Pancreas (tissue), 10 donors: ENCODE measurements around the gene TPST1. TPM values are rescaled to one million over a fixed set of nuclear protein-coding genes. Genes with fewer than 3 reads are reported as not detected.

Source experiments
- ATAC-seq, 4 donors: fragments of 200-7000 bp; cut with Tn5 transposase; one replicate each; pipeline versions ENCODE4 v1.8.0 to v1.9.1; 2020; ENCODE audit warnings: mild to moderate bottlenecking in 4 of 4, moderate library complexity in 4 of 4
- DNase-seq, 6 donors: peaks; one replicate each; pipeline ENCODE4 v3.0.0-alpha.2; 2020
- FAIRE-seq: peaks from 2 replicates; lab custom pipeline; 2012; peaks lifted over from hg19 to GRCh38; lab: Jason Lieb, UNC
- H3K27ac ChIP-seq, 4 donors: fragments of 200-600 bp; sonication (generic); 1 replicate in 3 of 4; 2 replicates in 1 of 4; pipeline versions ENCODE4 v1.5.0 to v1.8.0; 2020
- H3K27me3 ChIP-seq, 4 donors: fragments of 200-600 bp; one replicate each; pipeline ENCODE4 v1.8.0; 2021
- H3K36me3 ChIP-seq, 3 donors: fragments of 200-600 bp; sonication (generic) in 1 of 3; one replicate each; pipeline versions ENCODE4 v1.5.0 to v1.8.0; 2020 to 2021
- H3K4me1 ChIP-seq, 3 donors: fragments of 200-600 bp; one replicate each; pipeline ENCODE4 v1.8.0; 2021
- H3K4me3 ChIP-seq, 4 donors: fragments of 200-600 bp; sonication (generic) in 2 of 4; one replicate each; pipeline versions ENCODE4 v1.5.0 to v1.8.0; 2020 to 2021
- H3K9me3 ChIP-seq, 4 donors: fragments of 200-600 bp; one replicate each; pipeline ENCODE4 v1.8.0; 2021
- CTCF ChIP-seq, 4 donors: fragments of 200-600 bp; sonication (generic) in 3 of 4; IDR thresholded peaks; one replicate each; pipeline versions ENCODE4 v1.5.0 to v1.8.0; 2021; ENCODE audit warnings: antibody characterized with exemption in 4 of 4
- WGBS, 2 donors: extraction: QIAGEN DNeasy Blood & Tissue Kit; methylation state at CpG; one replicate each; pipeline ENCODE4 v1.1.7; 2013; 5-methylcytosine and 5-hydroxymethylcytosine counted together
- intact Hi-C, 3 donors: fragments of 100-400 bp; cut with DNase I; formaldehyde crosslinking; loops; one replicate each; pipeline versions ENCODE4 v1.11.1 to v1.14.2; 2022
- polyA plus RNA-seq, 2 donors: library from polyadenylated mRNA; stranded (reverse); fragments of 200-250 nt; gene quantifications; one replicate each; pipeline ENCODE4 v1.2.3, GENCODE V29; 2013
- total RNA-seq, 6 donors: library from RNA; stranded (reverse); fragmentation: NEBNext Ultra II Directional in 4 of 6; extraction: Animal tissue kit (Norgen Biotek cat#: 25700) in 4 of 6; gene quantifications; one replicate each; pipeline versions ENCODE4 v1.2.1 to v1.2.4, GENCODE V29; 2021 to 2023
- donor health status: healthy with polysubstance abuse.
- donor health status: DM: no; HTN: no; CAD: no; lungs with moderate emphysema.
- donor health status: DM: no; HTN: no; CAD: no.
- donor health status: control.
- donor health status: control.
- donor health status: Bipolar disorder and iron deficiency.
- donor health status: DM: yes; HTN: yes; CAD: no.
- donor health status: DM: no; HTN: no; CAD: no.
- donor health status: DM: no; HTN: no; CAD: no.
- donor health status: DM: yes; HTN: yes; CAD: no.

TPST1 gene
- total and polyA plus RNA-seq, 8 donors: 3.3 to 18.5 (median 6.3) TPM

- Histone ChIP-seq H3K4me3 (no peak overlapping the region), H3K9me3 (no peaks in the 10 kb centered on the region), H3K36me3 (no peaks in the 10 kb centered on the region), H3K27me3 (no peaks in the 10 kb centered on the region), H3K4me1 (no peaks in the 10 kb centered on the region), H3K27ac (no peak overlapping the region)
- FAIRE-seq: peak; percentile 9
- intact Hi-C loops: no loop called here
- 94 to 99% methylated on average over 3 of the region's 3 CpGs for WGBS, 2 donors
- ATAC-seq: no peak
- no peak for TF ChIP-seq CTCF (IDR thresholded peaks at IDR 0.05)
- DNase-seq: no peak
These were observed 71.2 kb downstream of the TPST1 start for GRCh38 chr7:66276363-66276762.

GRCh38 chr7:66277492-66277891 is 72.4 kb downstream of the TPST1 start:
- no peaks in the 10 kb centered on the region for H3K36me3 ChIP-seq
- FAIRE-seq: no peak
- H3K4me3 ChIP-seq: no peak overlapping the region
- H3K27ac ChIP-seq: no peak overlapping the region
- no peaks in the 10 kb centered on the region for H3K27me3 ChIP-seq
- no peak for TF ChIP-seq CTCF (IDR thresholded peaks at IDR 0.05)
- H3K9me3 ChIP-seq: no peaks in the 10 kb centered on the region
- intact Hi-C loops: no loop called here
- no peak for ATAC-seq
- H3K4me1 ChIP-seq: no peaks in the 10 kb centered on the region
- DNase-seq: no peak

- no peak for DNase-seq
- H3K27ac ChIP-seq: no peak overlapping the region
- no peak overlapping the region for H3K4me3 ChIP-seq
- intact Hi-C loops: no loop called here
- H3K27me3 ChIP-seq: no peaks in the 10 kb centered on the region
- no peak for ATAC-seq
- WGBS, 2 donors: 89 to 91% methylated on average over 7 of the region's 7 CpGs
- H3K36me3 ChIP-seq: no peaks in the 10 kb centered on the region
- FAIRE-seq: no peak
- no peaks in the 10 kb centered on the region for H3K9me3 ChIP-seq
- TF ChIP-seq CTCF (IDR thresholded peaks at IDR 0.05): no peak
- H3K4me1 ChIP-seq: no peaks in the 10 kb centered on the region
These were observed 74.8 kb downstream of the TPST1 start for GRCh38 chr7:66279912-66280311.

- H3K4me1 ChIP-seq: no peaks in the 10 kb centered on the region
- intact Hi-C loops: no loop called here
- no peak for DNase-seq
- H3K27me3 ChIP-seq: no peaks in the 10 kb centered on the region
- ATAC-seq: peak in 2 of 4 donors; percentile 68 to 75
- no peaks in the 10 kb centered on the region for H3K36me3 ChIP-seq
- no peak overlapping the region for H3K4me3 ChIP-seq
- no peaks in the 10 kb centered on the region for H3K9me3 ChIP-seq
- no peak for TF ChIP-seq CTCF (IDR thresholded peaks at IDR 0.05)
- no peak overlapping the region for H3K27ac ChIP-seq
- FAIRE-seq: no peak
- 75 to 78% methylated on average over 8 of the region's 8 CpGs for WGBS, 2 donors
These were observed 76.8 kb downstream of the TPST1 start for GRCh38 chr7:66281678-66282590.

- ATAC-seq (no peak), FAIRE-seq (no peak), DNase-seq (no peak)
- no peak for TF ChIP-seq CTCF (IDR thresholded peaks at IDR 0.05)
- Histone ChIP-seq H3K27me3 (no peaks in the 10 kb centered on the region), H3K4me1 (no peaks in the 10 kb centered on the region), H3K4me3 (no peak overlapping the region), H3K27ac (no peak overlapping the region), H3K9me3 (no peaks in the 10 kb centered on the region), H3K36me3 (no peaks in the 10 kb centered on the region)
- intact Hi-C loops: no loop called here
- 78 to 83% methylated on average over 6 of the region's 6 CpGs for WGBS, 2 donors
These were observed 77.4 kb downstream of the TPST1 start for GRCh38 chr7:66282591-66282935.
